Measurements from ENCODE around the gene SMYD3. TPM values are rescaled to one million over a fixed set of nuclear protein-coding genes. Genes with fewer than 3 reads are reported as not detected.

SMYD3 gene
- total and polyA plus RNA-seq, 2 of the 4 experiments (the other 2 are of a cell fraction) = 26.5 to 37.6 TPM

- in situ Hi-C loops (cut with MboI; ENCODE audit: low sequenced_read_pairs) = no loop called here
- dilution Hi-C loops (cut with HindIII; ENCODE audit: low sequenced_read_pairs, unreplicated experiment) = no loop called here
- Histone ChIP-seq H3K4me2 (ENCODE audit: low read depth, low read length) (no peak overlapping the region), H2AK5ac (ENCODE audit: low read depth, low read length) (no peak overlapping the region), H3K14ac (replicated peaks; ENCODE audit: low read depth, low read length) (no peak overlapping the region), H4K20me1 (ENCODE audit: insufficient read depth, low read length) (no peaks in the 10 kb centered on the region), H2AFZ (replicated peaks; ENCODE audit: low read length, poor library complexity) (no peak overlapping the region), H3K56ac (ENCODE audit: extremely low read depth, insufficient read depth, low read length) (no peak overlapping the region), H4K91ac (ENCODE audit: insufficient read depth, low read depth, low read length) (no peak overlapping the region), H2BK15ac (ENCODE audit: low read depth, low read length) (no peak overlapping the region), H3K23ac (ENCODE audit: low read depth, low read length) (no peak overlapping the region), H3K36me3 (ENCODE audit: control insufficient read depth, insufficient read depth, low read length) (0 out of 2 replicates have a peak, but pooled peaks cover 2% of the 10 kb centered on the region), H2BK20ac (ENCODE audit: low read depth, low read length) (no peak overlapping the region), H3K18ac (ENCODE audit: low read depth, low read length) (no peak overlapping the region), H3K27ac (ENCODE audit: insufficient read depth, low read length) (no peak overlapping the region), H3K4me1 (ENCODE audit: control insufficient read depth, insufficient read depth, low read length) (no peaks in the 10 kb centered on the region), H3K9me1 (ENCODE audit: insufficient read depth, low read length) (no peaks in the 10 kb centered on the region), H2AK9ac (replicated peaks; ENCODE audit: low read depth, low read length, poor library complexity) (no peak overlapping the region), H3K4ac (ENCODE audit: low read depth, low read length) (no peak overlapping the region), H3K9me3 (ENCODE audit: control insufficient read depth, insufficient read depth, low read length) (peaks cover 3% of the 10 kb centered on the region; the same call in 1 of the 2 replicates), H2BK120ac (ENCODE audit: low read depth, low read length) (no peak overlapping the region), H3K27me3 (ENCODE audit: control insufficient read depth, insufficient read depth, low read length) (no peaks in the 10 kb centered on the region), H3K79me1 (ENCODE audit: low read depth in 1 of 2, low read length in 2 of 2) (no peaks in the 10 kb centered on the region; a peak in 1 of 4 replicates), H2BK5ac (ENCODE audit: low read depth, low read length, poor library complexity, severe bottlenecking) (no peak overlapping the region), H3K4me3 (ENCODE audit: insufficient read depth, low read depth, low read length) (no peak overlapping the region), H4K5ac (ENCODE audit: low read depth, low read length) (no peak overlapping the region), H4K8ac (ENCODE audit: low read depth in 2 of 2, low read length in 2 of 2) (no peak overlapping the region), H3K9ac (ENCODE audit: low read depth, low read length) (no peak overlapping the region)
- ATAC-seq (ENCODE audit: low read depth) (no peak), DNase-seq (no peak)
- ChIA-PET POLR2A (ENCODE audit: unreplicated experiment) (no interaction called here), CTCF (no interaction called here)
- WGBS, 2 experiments (ENCODE audit: extremely low coverage in 2 of 2, insufficient read length in 1 of 2) = no CpG with 5 or more reads among the region's 1 CpG
- intact Hi-C loops (cut with micrococcal nuclease) = no loop called here
- BruUV-seq (replicated peaks) = no TSS peak
- TF ChIP-seq MAFK (IDR thresholded peaks at IDR 0.05; ENCODE audit: low read depth, low read length) (no peak), FOS (IDR thresholded peaks at IDR 0.05; ENCODE audit: low read depth, low read length) (no peak), SMC3 (IDR thresholded peaks at IDR 0.05; ENCODE audit: low read depth, low read length) (no peak), RCOR1 (IDR thresholded peaks at IDR 0.05; ENCODE audit: insufficient replicate concordance, low read length) (no peak), MAZ (IDR thresholded peaks at IDR 0.05; ENCODE audit: borderline replicate concordance, low read depth, low read length) (no peak), CHD1 (IDR thresholded peaks at IDR 0.05; ENCODE audit: low read depth, low read length) (no peak), MXI1 (IDR thresholded peaks at IDR 0.05; ENCODE audit: borderline replicate concordance, low read depth, low read length) (no peak), NFE2L2 (IDR thresholded peaks at IDR 0.05; ENCODE audit: low read depth, low read length) (no peak), RAD21 (IDR thresholded peaks at IDR 0.05; ENCODE audit: low read length) (no peak), ELK1 (IDR thresholded peaks at IDR 0.05; ENCODE audit: borderline replicate concordance, low read depth, low read length) (no peak), USF2 (IDR thresholded peaks at IDR 0.05; ENCODE audit: low read depth, low read length) (no peak)
- TF ChIP-seq, protein P1, sequence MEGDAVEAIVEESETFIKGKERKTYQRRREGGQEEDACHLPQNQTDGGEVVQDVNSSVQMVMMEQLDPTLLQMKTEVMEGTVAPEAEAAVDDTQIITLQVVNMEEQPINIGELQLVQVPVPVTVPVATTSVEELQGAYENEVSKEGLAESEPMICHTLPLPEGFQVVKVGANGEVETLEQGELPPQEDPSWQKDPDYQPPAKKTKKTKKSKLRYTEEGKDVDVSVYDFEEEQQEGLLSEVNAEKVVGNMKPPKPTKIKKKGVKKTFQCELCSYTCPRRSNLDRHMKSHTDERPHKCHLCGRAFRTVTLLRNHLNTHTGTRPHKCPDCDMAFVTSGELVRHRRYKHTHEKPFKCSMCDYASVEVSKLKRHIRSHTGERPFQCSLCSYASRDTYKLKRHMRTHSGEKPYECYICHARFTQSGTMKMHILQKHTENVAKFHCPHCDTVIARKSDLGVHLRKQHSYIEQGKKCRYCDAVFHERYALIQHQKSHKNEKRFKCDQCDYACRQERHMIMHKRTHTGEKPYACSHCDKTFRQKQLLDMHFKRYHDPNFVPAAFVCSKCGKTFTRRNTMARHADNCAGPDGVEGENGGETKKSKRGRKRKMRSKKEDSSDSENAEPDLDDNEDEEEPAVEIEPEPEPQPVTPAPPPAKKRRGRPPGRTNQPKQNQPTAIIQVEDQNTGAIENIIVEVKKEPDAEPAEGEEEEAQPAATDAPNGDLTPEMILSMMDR (conservative IDR thresholded peaks at IDR 0.05; ENCODE audit: low read depth, low read length) = no peak
Measured at GRCh38 chr1:246077476-246077875, 429.6 kb downstream of the SMYD3 start.
